ENCODE measurements around the gene PBXIP1. TPM values are rescaled to one million over a fixed set of nuclear protein-coding genes. Genes with fewer than 3 reads are reported as not detected.

The PBXIP1 gene
- total and polyA plus RNA-seq, 4 donors: 3.8 to 42.8 (median 20.5) TPM

GRCh38 chr1:154945160-154945961 lies 10.5 kb downstream of the PBXIP1 start:
- 75% methylated on average over 15 of the region's 15 CpGs for WGBS
- no peak for DNase-seq (ENCODE audit: low spot score)
- Histone ChIP-seq H3K4me1 (ENCODE audit: control insufficient read depth in 4 of 4, insufficient read depth in 4 of 4, low read length in 3 of 4) (peaks cover 6 to 42% (median 22%) of the 10 kb centered on the region in 4 donors), H3K9ac (ENCODE audit: low read depth in 1 of 2, low read length in 2 of 2) (no peak overlapping the region), H3K36me3 (ENCODE audit: control insufficient read depth in 4 of 4, insufficient read depth in 3 of 4, low read depth in 1 of 4, low read length in 3 of 4) (peaks cover 0 to 14% (median 1%) of the 10 kb centered on the region in 4 donors), H3K9me3 (ENCODE audit: control insufficient read depth in 4 of 4, low read length in 3 of 4) (no peaks in the 10 kb centered on the region), H3K27me3 (ENCODE audit: control insufficient read depth in 4 of 4, insufficient read depth in 4 of 4, low read length in 3 of 4) (no peaks in the 10 kb centered on the region), H3K4me3 (ENCODE audit: low read depth in 1 of 3, low read length in 3 of 3) (no peak overlapping the region), H3K27ac (ENCODE audit: low read depth in 1 of 2, low read length in 2 of 2) (peak overlapping the region; percentile 60 to 73)
- TF ChIP-seq HNF4G (IDR thresholded peaks at IDR 0.05): no peak
- TF ChIP-seq FOXA1 (IDR thresholded peaks at IDR 0.05): no peak
- peak in 1 of 2 donors; percentile 3 for TF ChIP-seq GABPA (IDR thresholded peaks at IDR 0.05 in 1 of 2, conservative IDR thresholded peaks at IDR 0.05 in 1 of 2)
- TF ChIP-seq CTCF (IDR thresholded peaks at IDR 0.05; ENCODE audit: low read depth, low read length, missing input control): no peak

- Histone ChIP-seq H3K27me3 (ENCODE audit: control insufficient read depth in 4 of 4, insufficient read depth in 4 of 4, low read length in 3 of 4) (no peaks in the 10 kb centered on the region), H3K9me3 (ENCODE audit: control insufficient read depth in 4 of 4, low read length in 3 of 4) (no peaks in the 10 kb centered on the region), H3K9ac (ENCODE audit: low read depth in 1 of 2, low read length in 2 of 2) (peak overlapping the region; percentile 51 to 78), H3K4me3 (ENCODE audit: low read depth in 1 of 3, low read length in 3 of 3) (no peak overlapping the region), H3K4me1 (ENCODE audit: control insufficient read depth in 4 of 4, insufficient read depth in 4 of 4, low read length in 3 of 4) (peaks cover 6 to 46% (median 22%) of the 10 kb centered on the region in 4 donors), H3K27ac (ENCODE audit: low read depth in 1 of 2, low read length in 2 of 2) (peak overlapping the region; percentile 60 to 73), H3K36me3 (ENCODE audit: control insufficient read depth in 4 of 4, insufficient read depth in 3 of 4, low read depth in 1 of 4, low read length in 3 of 4) (peaks cover 0 to 13% (median 1%) of the 10 kb centered on the region in 4 donors)
- TF ChIP-seq NR2F2 (IDR thresholded peaks at IDR 0.05) (no peak), ATF3 (IDR thresholded peaks at IDR 0.05) (no peak), ZBTB33 (IDR thresholded peaks at IDR 0.05) (no peak), CTCF (IDR thresholded peaks at IDR 0.05; ENCODE audit: low read depth, low read length, missing input control) (no peak), JUND (IDR thresholded peaks at IDR 0.05) (peak in 1 of 2 donors; percentile 31), EGR1 (IDR thresholded peaks at IDR 0.05; ENCODE audit: low read depth in 2 of 2) (no peak), HNF4A (conservative IDR thresholded peaks at IDR 0.05) (peak; percentile 82 to 87), YY1 (IDR thresholded peaks at IDR 0.05) (no peak), SP1 (IDR thresholded peaks at IDR 0.05) (peak; percentile 85), FOXA1 (IDR thresholded peaks at IDR 0.05) (no peak), RAD21 (IDR thresholded peaks at IDR 0.05) (peak in 1 of 2 donors; percentile 58), REST (IDR thresholded peaks at IDR 0.05) (peak; percentile 47), RXRA (IDR thresholded peaks at IDR 0.05) (peak; percentile 75 to 80), MAX (IDR thresholded peaks at IDR 0.05) (no peak), GABPA (IDR thresholded peaks at IDR 0.05 in 1 of 2, conservative IDR thresholded peaks at IDR 0.05 in 1 of 2) (peak in 1 of 2 donors; percentile 45), FOXA2 (IDR thresholded peaks at IDR 0.05) (no peak), TAF1 (conservative IDR thresholded peaks at IDR 0.05) (no peak), HNF4G (IDR thresholded peaks at IDR 0.05) (peak; percentile 53)
- WGBS: 27% methylated on average over 9 of the region's 9 CpGs
- peak; percentile 59 for DNase-seq (ENCODE audit: low spot score)
These were observed 11.3 kb downstream of the PBXIP1 start for GRCh38 chr1:154944401-154945159.

Data from liver (tissue), 9 donors.